22Rv1 (cell line): ENCODE results near the gene SNX22.

Experiments used
- ZFX ChIP-seq: fragments of 450-650 bp; IDR thresholded peaks from 2 replicates; pipeline ENCODE4 v1.6.1; 2017; ENCODE audit warnings: antibody characterized with exemption, borderline replicate concordance
- TF ChIP-seq, protein P1 (sequence below): fragments of 450-650 bp; IDR thresholded peaks from 2 replicates; pipeline ENCODE4 v1.5.1; 2017; ENCODE audit warnings: mild to moderate bottlenecking

GRCh38 chr15:64157599-64158125 lies 6.1 kb downstream of the SNX22 start:
- TF ChIP-seq, protein P1, sequence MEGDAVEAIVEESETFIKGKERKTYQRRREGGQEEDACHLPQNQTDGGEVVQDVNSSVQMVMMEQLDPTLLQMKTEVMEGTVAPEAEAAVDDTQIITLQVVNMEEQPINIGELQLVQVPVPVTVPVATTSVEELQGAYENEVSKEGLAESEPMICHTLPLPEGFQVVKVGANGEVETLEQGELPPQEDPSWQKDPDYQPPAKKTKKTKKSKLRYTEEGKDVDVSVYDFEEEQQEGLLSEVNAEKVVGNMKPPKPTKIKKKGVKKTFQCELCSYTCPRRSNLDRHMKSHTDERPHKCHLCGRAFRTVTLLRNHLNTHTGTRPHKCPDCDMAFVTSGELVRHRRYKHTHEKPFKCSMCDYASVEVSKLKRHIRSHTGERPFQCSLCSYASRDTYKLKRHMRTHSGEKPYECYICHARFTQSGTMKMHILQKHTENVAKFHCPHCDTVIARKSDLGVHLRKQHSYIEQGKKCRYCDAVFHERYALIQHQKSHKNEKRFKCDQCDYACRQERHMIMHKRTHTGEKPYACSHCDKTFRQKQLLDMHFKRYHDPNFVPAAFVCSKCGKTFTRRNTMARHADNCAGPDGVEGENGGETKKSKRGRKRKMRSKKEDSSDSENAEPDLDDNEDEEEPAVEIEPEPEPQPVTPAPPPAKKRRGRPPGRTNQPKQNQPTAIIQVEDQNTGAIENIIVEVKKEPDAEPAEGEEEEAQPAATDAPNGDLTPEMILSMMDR: no peak
- TF ChIP-seq ZFX: no peak
